A673 (cell line): ENCODE results near the gene GPATCH3. TPM values are rescaled to one million over a fixed set of nuclear protein-coding genes. Genes with fewer than 3 reads are reported as not detected.

Experiments
- BruUV-seq: library from RNA; stranded (reverse); fragments of 400-500 nt; replicated peaks from 2 replicates; lab custom pipeline; 2021; lab: Mats Ljungman, UMichigan
- CTCF ChIA-PET: fragments of 300-600 bp; sonication (Branson Sonifier 250); formaldehyde crosslinking; loops from one replicate; lab custom pipeline; 2022; ENCODE audit warnings: antibody characterized with exemption; lab: Charles Lee
- POLR2A ChIA-PET: fragments of 300-600 bp; sonication (Branson Sonifier 250); formaldehyde crosslinking; loops from one replicate; lab custom pipeline; 2022; ENCODE audit warnings: antibody characterized with exemption; ENCODE audit not compliant: low non-redundant PET; lab: Charles Lee
- DNase-seq: peaks from one replicate; pipeline ENCODE4 v3.0.0-alpha.2; 2015; ENCODE audit warnings: low spot score
- H3K27ac ChIP-seq: fragments of 200-600 bp; sonication (generic); 2 replicates; pipeline ENCODE4 v1.5.1; 2016; ENCODE audit warnings: mixed run types, low read depth, mild to moderate bottlenecking, mixed read lengths, antibody characterized with exemption, low read length; ENCODE audit not compliant: poor library complexity, severe bottlenecking
- H3K27me3 ChIP-seq: fragments of 200-600 bp; sonication (generic); replicated peaks from 2 replicates; pipeline ENCODE4 v1.6.1; 2017; ENCODE audit warnings: mixed run types, low read depth, mild to moderate bottlenecking, mixed read lengths, antibody characterized with exemption, low read length; ENCODE audit not compliant: insufficient read depth, poor library complexity
- H3K36me3 ChIP-seq: fragments of 200-600 bp; sonication (generic); 2 replicates; pipeline ENCODE4 v1.6.1; 2016; ENCODE audit warnings: mixed run types, mild to moderate bottlenecking, mixed read lengths, antibody characterized with exemption, low read length; ENCODE audit not compliant: insufficient read depth, poor library complexity, severe bottlenecking
- H3K4me1 ChIP-seq: fragments of 200-600 bp; sonication (generic); 2 replicates; pipeline ENCODE4 v1.6.1; 2017; ENCODE audit warnings: mixed run types, mild to moderate bottlenecking, mixed read lengths, antibody characterized with exemption, low read length; ENCODE audit not compliant: insufficient read depth, poor library complexity, severe bottlenecking
- H3K4me3 ChIP-seq: fragments of 200-600 bp; sonication (generic); 2 replicates; pipeline ENCODE4 v1.5.1; 2016; ENCODE audit warnings: low read depth, mixed run types, mild to moderate bottlenecking, mixed read lengths, low read length; ENCODE audit not compliant: poor library complexity, severe bottlenecking
- H3K9me3 ChIP-seq: fragments of 200-600 bp; sonication (generic); 2 replicates; pipeline ENCODE4 v1.6.1; 2016; ENCODE audit warnings: mixed run types, low read depth, mild to moderate bottlenecking, mixed read lengths, antibody characterized with exemption, low read length; ENCODE audit not compliant: poor library complexity, severe bottlenecking
- CTCF ChIP-seq: fragments of 300-800, 200-600 bp; sonication (generic); conservative IDR thresholded peaks from 2 replicates; pipeline ENCODE4 v1.5.1; 2017; ENCODE audit warnings: low read depth, mild to moderate bottlenecking, antibody characterized with exemption, low read length, moderate library complexity, mixed read lengths
- EZH2 ChIP-seq: fragments of 200-600 bp; sonication (generic); IDR thresholded peaks from 2 replicates; pipeline ENCODE4 v1.6.1; 2017; ENCODE audit warnings: borderline replicate concordance, low read depth, mild to moderate bottlenecking, mixed read lengths, antibody characterized with exemption, low read length; ENCODE audit not compliant: poor library complexity, severe bottlenecking
- intact Hi-C: fragments of 100-400 bp; cut with micrococcal nuclease; formaldehyde crosslinking; loops from one replicate; pipeline ENCODE4 v1.10.0; 2022; ENCODE audit not compliant: unreplicated experiment
- total RNA-seq: library from RNA; stranded (reverse); gene quantifications from 2 replicates; pipeline ENCODE4 v1.2.3, GENCODE V29; 2021

Gene GPATCH3
- total RNA-seq, 1 experiment from 2014 or later: 19.5 TPM

GRCh38 chr1:26909951-26910342 is 9.7 kb upstream of the GPATCH3 start:
- Histone ChIP-seq H3K4me1 (no peaks in the 10 kb centered on the region), H3K27me3 (no peaks in the 10 kb centered on the region), H3K36me3 (no peaks in the 10 kb centered on the region), H3K9me3 (no peaks in the 10 kb centered on the region), H3K4me3 (no peak overlapping the region), H3K27ac (no peak overlapping the region)
- intact Hi-C loops: no loop called here
- CTCF ChIA-PET: no interaction called here
- BruUV-seq: no TSS peak
- POLR2A ChIA-PET: no interaction called here
- no peak for TF ChIP-seq EZH2
- TF ChIP-seq CTCF: no peak
- no peak for DNase-seq

GRCh38 chr1:26907071-26907917 is 7.0 kb upstream of the GPATCH3 start:
- TF ChIP-seq CTCF: no peak
- TF ChIP-seq EZH2: no peak
- POLR2A ChIA-PET: interaction anchor here (0.7 kb wide), 1 partner anchor 973 kb away, joined by 3 read pairs; no protein-coding TSS in a partner anchor
- CTCF ChIA-PET: no interaction called here
- no peaks in the 10 kb centered on the region for H3K9me3 ChIP-seq
- no peaks in the 10 kb centered on the region for H3K4me1 ChIP-seq
- no peak for DNase-seq
- no peak overlapping the region for H3K4me3 ChIP-seq
- intact Hi-C loops: no loop called here
- no TSS peak for BruUV-seq
- H3K27me3 ChIP-seq: no peaks in the 10 kb centered on the region
- no peaks in the 10 kb centered on the region for H3K36me3 ChIP-seq
- no peak overlapping the region for H3K27ac ChIP-seq

- Histone ChIP-seq H3K36me3 (peaks cover 3% of the 10 kb centered on the region), H3K4me1 (peaks cover 7% of the 10 kb centered on the region), H3K27ac (peak overlapping the region; percentile 73), H3K4me3 (peak overlapping the region; percentile 78), H3K9me3 (no peaks in the 10 kb centered on the region), H3K27me3 (no peaks in the 10 kb centered on the region)
- TF ChIP-seq EZH2 (no peak), CTCF (no peak)
- TSS peak; percentile 96 for BruUV-seq
- POLR2A ChIA-PET: interaction anchor here (0.7 to 1.1 kb wide), 2 partner anchors 11 to 636 kb away, joined by 3 to 8 read pairs; partner anchors contain the start of gene GPN2
- CTCF ChIA-PET: no interaction called here
- intact Hi-C loops: no loop called here
- no peak for DNase-seq
Observed at GRCh38 chr1:26900815-26901511, 696 bp upstream of the GPATCH3 start.
